ACHN (cell line): ENCODE data around the gene PELI2.
A peak's percentile ranks its signal among the peaks of the same experiment; 100 is the strongest.

Experiments
- DNase-seq: peaks from one replicate; pipeline ENCODE4 v3.0.0-alpha.2; 2015
- in situ Hi-C: cut with HindIII; loops from 2 replicates; pipeline ENCODE4 v1.10.0; 2017; ENCODE audit warnings: low sequenced_read_pairs, low pct_ligation_motif_present, low pct_unique_long_range_greater_than_20kb

PELI2 gene

GRCh38 chr14:56309198-56309597 lies 191.0 kb downstream of the PELI2 start:
- no peak for DNase-seq

GRCh38 chr14:56310643-56311042 lies 192.4 kb downstream of the PELI2 start:
- DNase-seq, result no peak
- in situ Hi-C loops, result no loop called here

More at GRCh38 chr14:56309198-56309597, 191.0 kb downstream of the PELI2 start:
- in situ Hi-C loops, result no loop called here

- in situ Hi-C loops, result no loop called here
- no peak for DNase-seq
Observed at GRCh38 chr14:56313789-56314188, 195.6 kb downstream of the PELI2 start.

GRCh38 chr14:56318393-56319115 lies 200.3 kb downstream of the PELI2 start:
- DNase-seq, result no peak
- in situ Hi-C loops, result no loop called here

- no peak for DNase-seq
- in situ Hi-C loops, result no loop called here
Observed at GRCh38 chr14:56321861-56322260, 203.7 kb downstream of the PELI2 start.

GRCh38 chr14:56322531-56322930 lies 204.3 kb downstream of the PELI2 start:
- DNase-seq, result no peak
- in situ Hi-C loops, result no loop called here

GRCh38 chr14:56324454-56324853 lies 206.2 kb downstream of the PELI2 start:
- no peak for DNase-seq
- in situ Hi-C loops, result no loop called here

- DNase-seq, result no peak
- in situ Hi-C loops, result no loop called here
Observed at GRCh38 chr14:56324856-56325699, 206.9 kb downstream of the PELI2 start.

- DNase-seq, result no peak
- in situ Hi-C loops, result no loop called here
Observed at GRCh38 chr14:56328021-56328420, 209.8 kb downstream of the PELI2 start.

GRCh38 chr14:56331592-56332216 lies 213.5 kb downstream of the PELI2 start:
- no peak for DNase-seq
- in situ Hi-C loops, result no loop called here

- in situ Hi-C loops, result no loop called here
- peak; percentile 11 for DNase-seq
Observed at GRCh38 chr14:56333359-56334292, 215.4 kb downstream of the PELI2 start.

GRCh38 chr14:56334458-56334857 lies 216.2 kb downstream of the PELI2 start:
- no peak for DNase-seq
- in situ Hi-C loops, result no loop called here

- no peak for DNase-seq
- in situ Hi-C loops, result no loop called here
Observed at GRCh38 chr14:56338674-56339073, 220.5 kb downstream of the PELI2 start.

- in situ Hi-C loops, result no loop called here
- peak; percentile 56 for DNase-seq
Observed at GRCh38 chr14:56339855-56340701, 221.9 kb downstream of the PELI2 start.

GRCh38 chr14:56340932-56341331 lies 222.7 kb downstream of the PELI2 start:
- DNase-seq, result no peak
- in situ Hi-C loops, result no loop called here

GRCh38 chr14:56341766-56342493 lies 223.7 kb downstream of the PELI2 start:
- DNase-seq, result no peak
- in situ Hi-C loops, result no loop called here

GRCh38 chr14:56342494-56342942 lies 224.3 kb downstream of the PELI2 start:
- in situ Hi-C loops, result no loop called here
- no peak for DNase-seq
